ENCODE data around the gene LHX2. TPM values are rescaled to one million over a fixed set of nuclear protein-coding genes. Genes with fewer than 3 reads are reported as not detected.

Gene LHX2
- total RNA-seq, 1 donor from 2014 or later = not detected

DNA sequence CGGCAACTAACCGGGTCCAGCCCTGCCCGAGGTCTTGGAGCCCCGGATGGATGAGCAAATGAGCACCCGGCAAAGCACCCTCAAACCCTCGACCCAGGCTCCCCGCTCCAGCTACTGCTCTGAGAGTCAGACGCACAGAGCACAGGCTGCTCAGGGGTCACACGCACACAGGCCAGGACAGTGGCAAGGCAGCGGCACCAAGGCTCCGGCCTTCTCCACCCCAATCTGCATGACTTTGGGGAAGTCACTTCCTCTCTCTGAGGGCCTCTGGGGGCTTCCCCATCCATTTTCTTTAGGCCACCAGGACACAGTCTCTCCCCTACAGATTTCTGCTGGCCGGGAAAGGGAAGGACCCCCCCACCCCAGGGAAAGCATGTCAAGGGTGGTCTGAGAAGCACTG is 18.0 kb downstream of the LHX2 start:
- no peak for DNase-seq (ENCODE audit: low read depth)

DNA sequence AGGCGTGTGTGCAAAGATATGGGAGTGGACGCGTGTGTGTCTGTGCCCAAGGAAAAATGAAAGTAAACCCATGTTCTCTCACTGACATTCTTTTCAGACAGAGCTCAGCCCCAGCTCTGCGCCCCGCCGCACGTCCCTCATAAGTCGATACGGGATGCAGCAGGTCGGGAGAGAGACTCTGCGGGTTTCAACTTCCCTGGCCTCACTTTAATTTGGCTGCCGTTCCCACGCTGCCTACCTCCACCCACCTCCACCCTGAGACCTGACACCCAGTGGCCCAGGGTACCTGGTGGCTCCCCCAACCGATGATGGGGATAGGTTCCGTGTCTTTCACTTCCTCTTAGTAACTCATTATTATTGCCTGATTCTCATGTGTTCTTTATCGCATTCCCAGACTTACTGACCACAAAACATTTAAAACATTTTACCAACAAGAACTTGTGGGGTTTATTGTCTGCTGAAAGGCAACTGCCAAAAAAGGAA is 19.4 kb downstream of the LHX2 start:
- peak; percentile 45 for DNase-seq (ENCODE audit: low read depth)

DNA sequence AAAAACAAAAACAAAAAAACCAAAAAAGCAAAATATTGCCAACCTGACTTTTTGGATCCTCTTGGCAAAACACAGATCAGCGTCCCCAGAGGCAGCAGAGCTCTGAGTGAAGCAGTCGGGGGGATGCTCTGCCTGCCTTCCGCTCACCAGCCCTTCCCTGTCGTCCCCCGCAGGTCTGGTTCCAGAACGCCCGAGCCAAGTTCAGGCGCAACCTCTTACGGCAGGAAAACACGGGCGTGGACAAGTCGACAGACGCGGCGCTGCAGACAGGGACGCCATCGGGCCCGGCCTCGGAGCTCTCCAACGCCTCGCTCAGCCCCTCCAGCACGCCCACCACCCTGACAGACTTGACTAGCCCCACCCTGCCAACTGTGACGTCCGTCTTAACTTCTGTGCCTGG is 20.7 kb downstream of the LHX2 start:
- DNase-seq (ENCODE audit: low read depth) = no peak

DNA sequence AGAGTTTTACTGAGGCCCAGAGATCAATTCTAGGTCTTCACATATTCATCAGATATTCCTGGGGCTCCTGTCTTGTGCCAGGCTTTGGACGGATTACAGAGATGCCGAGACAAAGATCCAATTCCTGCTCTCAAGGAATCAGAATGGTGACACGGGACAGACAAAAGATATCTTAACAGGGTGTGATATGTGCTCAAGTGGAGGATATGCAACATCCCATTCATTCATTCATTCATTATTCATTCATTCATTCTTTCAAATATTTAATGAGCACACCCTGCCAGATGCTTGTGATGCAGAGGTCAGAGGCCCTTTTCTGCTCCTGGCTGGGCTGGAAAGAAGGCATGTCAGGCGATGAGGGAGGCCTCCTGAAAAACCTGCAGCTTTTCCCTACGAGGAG is 21.8 kb downstream of the LHX2 start:
- DNase-seq (ENCODE audit: low read depth) = no peak

DNA sequence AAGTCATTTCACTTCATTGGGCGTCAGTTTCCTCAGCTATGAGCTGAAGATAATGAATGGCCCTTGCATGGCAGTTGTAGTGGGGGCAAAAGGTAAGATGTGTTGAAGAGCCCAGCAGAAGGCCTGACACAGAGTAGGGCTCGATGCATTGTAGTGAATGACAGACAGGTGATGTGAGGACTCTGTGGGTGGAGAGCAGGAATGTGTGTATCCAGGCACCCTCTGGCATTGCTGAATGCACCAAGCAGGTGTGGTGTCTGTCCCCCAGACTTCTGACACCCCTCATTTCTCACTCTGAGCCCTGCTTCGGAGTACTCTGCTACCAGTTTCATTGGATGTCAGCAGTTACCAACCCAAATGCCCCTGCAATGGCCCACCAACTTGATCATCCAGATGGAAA is 22.4 kb downstream of the LHX2 start:
- no peak for DNase-seq (ENCODE audit: low read depth)

DNA sequence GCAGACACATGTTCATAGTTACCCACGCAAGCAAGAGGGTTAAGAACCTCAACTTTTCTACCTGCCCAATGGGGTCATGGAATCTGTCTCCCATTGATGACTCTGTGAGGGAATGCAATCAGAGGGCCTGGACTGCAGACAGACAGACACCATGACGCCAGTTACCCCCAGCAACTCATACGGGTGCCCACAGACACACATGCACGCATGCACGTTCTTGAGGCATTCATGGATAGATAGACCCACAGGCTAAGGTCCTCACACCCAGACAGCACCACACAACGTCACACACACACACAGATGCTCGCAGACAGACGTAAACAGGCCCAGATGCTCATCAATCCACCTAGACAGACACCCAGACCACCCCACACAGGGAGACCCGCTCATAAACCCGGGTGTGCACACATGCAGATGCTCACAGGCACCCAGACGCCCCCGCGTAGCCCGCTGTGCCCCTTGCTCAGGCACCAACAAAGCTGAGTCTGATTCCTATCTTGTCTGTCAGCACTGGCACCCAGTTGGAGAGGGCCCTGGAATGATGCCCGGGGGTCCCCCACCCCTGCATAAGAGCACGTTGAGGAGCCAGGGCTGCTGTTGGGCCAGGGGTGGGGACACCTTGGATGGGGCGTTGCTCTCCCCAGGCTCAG is 23.6 kb downstream of the LHX2 start:
- DNase-seq (ENCODE audit: low read depth) = no peak

DNA sequence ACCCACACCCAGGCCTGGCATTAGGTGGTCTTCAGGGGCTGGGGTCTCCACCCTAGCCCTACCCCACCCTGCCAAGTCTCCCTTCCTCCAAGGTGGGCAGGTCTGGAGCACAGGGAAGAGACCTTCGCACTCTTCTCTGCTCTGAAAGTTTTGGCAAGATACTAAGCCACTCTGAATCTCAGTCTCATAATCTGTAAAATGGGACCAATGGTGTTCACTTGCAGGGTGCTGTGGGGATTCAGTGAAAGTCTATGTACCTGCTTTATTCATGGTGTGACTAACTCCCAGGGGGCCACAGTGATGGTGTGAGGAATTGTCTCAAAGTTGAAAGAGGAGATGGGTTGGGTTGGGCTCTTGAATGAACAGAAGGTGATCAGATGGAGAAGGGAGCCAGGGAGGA is 25.0 kb downstream of the LHX2 start:
- DNase-seq (ENCODE audit: low read depth) = no peak

DNA sequence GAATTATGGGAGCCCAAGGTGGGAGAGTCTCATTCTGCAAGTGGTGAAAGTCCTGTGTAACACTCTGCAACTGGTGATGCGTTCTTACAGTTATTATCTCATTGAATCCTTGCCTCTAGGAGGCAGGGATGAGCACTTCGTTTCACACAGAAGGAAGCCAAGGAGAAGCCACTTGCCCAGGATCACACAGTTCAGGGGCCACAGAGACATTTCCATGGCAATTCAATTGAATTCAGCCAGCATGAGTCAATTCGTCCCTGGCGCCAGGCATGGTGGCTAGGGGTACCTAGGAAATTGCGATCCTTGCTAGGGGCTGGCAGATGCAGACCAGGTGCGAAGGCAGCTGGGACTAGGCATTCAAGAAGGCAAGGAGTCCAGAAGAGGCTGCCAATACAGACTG is 26.2 kb downstream of the LHX2 start:
- DNase-seq (ENCODE audit: low read depth) = no peak

DNA sequence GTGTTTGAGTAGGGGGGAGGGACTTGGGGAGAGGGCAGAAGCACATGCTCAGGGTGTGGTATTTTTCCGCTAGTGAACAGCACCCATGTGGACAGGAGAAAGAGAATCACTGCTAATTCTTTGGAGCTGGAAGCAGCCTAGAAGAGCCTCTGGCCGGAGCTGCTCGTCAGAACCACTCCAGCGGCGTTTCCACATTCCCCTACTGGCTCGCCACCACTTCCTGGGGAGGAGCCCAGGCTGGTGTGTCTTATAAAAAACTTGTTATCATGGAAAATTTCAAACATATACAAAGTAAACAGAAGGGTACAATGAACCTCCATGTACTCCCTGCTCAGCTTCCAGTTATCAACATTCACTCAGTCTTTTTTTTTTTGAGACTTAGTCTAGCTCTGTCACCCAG is 26.7 kb downstream of the LHX2 start:
- DNase-seq (ENCODE audit: low read depth) = no peak

DNA sequence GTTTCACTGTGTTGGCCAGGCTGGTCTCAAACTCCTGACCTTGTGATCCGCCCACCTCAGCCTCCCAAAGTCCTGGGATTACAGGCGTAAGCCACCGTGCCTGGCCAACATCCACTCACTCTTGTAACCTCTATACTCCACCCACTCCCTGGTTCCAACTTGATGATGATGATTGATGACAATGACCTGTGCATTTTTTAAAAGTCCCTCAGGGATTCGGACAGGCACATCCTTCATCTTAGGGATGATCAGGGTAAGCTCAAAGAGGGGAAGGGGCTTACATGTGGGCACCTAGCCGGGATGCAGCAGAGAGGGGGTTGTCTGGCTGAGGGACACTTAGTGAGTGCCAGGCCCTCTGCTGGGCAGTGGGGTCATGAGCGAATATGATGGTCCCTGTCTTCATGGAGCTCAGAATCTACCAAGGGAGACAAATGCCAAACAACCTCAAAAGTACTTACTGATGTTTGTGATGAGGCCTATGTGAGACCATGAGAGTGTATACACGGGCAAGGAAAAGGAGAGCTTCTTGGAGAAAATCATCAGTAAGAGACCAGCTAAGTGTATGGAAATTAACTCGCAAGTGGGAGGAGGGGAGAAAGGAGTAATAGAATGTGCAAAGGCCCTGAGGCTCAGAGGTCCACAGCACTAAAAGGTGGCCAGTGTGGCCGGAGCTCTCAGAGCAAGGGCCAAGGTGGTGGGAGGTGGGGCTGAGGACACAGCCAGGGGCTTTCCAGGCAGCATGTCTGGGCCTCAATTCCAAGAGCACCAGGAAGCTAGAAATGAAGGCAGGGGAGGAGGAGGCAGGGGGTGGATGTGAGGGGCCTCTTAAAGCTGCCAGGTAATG is 27.4 kb downstream of the LHX2 start:
- DNase-seq (ENCODE audit: low read depth) = peak; percentile 9

DNA sequence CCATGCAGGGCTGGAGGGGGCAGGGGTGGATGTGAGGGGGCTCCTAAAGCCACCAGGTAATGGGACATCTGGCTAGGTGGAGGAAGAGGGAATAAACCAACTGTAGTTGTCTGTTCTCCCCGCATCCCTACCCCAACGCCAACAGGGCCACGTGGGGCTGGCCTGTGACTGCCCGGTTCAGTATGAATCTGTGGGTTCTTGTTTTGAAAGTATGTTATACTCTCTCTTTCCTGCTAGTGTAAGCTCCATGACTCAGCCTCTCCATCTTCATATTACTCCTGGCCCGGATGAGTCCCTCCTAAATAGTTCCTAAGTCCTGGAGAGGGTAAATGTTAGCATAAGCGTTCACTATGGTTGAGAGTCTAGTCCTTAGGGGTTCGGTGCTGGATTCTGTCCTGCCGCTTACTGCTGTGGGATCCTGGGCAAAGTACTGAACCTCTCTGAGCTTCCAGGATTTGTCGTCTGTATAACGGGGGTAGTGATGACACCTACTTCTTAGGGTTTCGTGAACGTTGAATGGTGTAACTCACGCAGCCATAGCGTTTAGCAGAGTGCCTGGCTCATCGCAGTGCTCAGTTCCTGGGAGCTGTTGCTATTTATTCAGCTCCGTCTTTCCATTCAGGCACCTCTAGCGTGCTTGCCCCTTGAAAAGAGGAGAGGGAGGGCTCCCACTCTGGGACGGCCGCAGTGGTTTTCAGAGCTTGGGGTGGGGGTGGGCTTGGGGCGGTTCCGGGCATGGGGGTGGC is 28.8 kb downstream of the LHX2 start:
- DNase-seq (ENCODE audit: low read depth) = peak; percentile 7

DNA sequence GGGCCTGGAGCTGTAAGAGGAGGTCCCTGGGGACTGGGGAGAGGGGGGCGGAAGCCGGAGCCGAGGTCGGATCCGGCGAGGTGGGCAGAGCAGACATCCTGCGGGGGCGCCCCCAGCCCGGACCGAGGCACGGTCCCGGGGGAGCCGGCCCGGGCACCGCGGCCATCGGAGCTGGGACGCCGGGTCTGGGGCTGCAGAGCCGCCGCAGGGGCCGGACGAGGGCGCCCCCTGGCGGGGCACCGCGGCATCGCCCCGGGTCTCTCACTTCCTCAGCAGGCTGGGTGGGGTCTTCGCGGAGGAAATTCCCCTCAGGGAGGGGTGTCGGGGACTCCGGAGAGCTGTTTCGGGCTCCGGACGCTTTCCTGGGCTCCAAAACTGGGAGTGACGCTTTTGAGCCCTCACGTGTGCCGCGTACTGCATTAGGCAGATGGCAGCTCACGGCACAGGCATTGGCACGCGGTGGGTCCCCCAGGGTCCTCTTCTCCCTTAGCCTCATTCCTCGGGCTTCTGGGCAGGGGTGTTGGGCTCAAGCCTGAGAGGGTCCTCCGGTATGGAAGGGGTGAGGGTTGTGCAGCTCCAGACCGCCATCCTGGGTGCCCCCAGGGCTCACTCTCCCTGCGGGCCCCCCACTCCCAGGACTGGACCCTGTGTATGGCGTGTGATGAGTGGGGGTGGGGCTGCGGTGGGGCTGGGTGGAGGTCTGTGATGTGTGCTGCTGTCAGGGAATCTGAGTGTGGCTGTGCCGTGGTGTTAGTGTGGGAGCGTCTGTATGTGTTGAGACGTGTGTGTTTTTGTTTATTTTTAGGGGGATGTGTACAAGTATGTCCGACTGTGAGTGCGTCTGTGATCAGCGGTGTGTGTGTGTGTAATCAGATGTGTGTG is 29.6 kb downstream of the LHX2 start:
- peak; percentile 20 for DNase-seq (ENCODE audit: low read depth)

DNA sequence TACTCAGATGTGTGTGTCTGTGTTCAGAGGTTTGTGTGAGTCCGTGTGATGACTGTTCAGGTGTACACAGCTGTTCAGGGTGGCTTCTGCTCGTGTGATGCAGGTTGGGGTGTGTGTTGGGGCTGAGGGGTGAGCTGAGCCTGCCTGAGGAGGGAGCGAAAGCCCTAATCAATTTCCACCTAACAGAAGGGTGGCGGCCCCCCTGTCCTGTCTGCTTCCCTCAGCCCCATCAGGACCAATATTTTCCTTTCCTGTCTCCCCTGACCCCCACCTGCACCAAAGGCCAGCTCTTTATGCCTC is 30.2 kb downstream of the LHX2 start:
- no peak for DNase-seq (ENCODE audit: low read depth)

DNA sequence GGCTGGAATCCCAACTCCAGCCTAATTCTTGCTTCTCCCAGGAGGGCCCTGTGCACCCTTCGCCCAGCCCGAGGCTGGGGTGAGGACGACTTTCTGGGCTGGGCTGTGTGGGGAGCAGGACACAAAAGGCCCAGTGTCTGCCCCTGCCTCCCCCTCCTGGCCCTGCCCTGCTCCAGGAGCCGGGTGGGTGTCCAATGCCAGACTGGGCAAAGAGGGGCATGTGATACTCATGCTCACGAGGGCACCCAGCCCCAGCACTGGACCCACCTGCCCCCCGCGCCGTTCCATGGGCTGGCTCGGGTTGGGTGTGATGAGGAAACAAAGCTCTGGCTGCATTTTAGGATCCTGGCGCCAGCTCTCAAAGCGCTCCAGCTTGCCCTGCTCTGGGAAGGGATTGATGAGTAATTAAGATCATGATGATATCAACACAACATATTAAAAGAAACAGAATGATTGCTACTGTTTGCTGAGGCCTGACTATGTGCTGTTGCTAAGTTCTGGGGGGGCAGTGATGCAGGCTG is 30.7 kb downstream of the LHX2 start:
- DNase-seq (ENCODE audit: low read depth) = no peak

DNA sequence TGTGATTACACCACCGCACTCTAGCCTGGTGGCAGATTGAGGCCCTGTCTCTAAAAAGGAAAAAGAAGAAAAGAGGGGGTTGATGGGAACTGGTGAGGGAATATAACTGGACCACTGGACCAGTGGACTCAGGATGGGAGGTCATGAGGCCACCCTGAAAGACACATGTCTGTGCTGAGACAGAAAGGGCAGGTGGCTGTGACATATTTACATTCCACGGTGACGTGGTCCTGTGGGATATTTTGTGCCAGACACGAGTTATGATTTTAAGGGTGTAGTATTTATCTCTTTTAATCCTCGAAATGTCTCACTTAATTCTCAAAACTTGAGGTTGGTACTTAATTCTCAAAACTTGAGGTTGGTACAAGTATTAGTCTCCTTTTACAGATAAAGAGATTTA is 32.9 kb downstream of the LHX2 start:
- no peak for DNase-seq (ENCODE audit: low read depth)

DNA sequence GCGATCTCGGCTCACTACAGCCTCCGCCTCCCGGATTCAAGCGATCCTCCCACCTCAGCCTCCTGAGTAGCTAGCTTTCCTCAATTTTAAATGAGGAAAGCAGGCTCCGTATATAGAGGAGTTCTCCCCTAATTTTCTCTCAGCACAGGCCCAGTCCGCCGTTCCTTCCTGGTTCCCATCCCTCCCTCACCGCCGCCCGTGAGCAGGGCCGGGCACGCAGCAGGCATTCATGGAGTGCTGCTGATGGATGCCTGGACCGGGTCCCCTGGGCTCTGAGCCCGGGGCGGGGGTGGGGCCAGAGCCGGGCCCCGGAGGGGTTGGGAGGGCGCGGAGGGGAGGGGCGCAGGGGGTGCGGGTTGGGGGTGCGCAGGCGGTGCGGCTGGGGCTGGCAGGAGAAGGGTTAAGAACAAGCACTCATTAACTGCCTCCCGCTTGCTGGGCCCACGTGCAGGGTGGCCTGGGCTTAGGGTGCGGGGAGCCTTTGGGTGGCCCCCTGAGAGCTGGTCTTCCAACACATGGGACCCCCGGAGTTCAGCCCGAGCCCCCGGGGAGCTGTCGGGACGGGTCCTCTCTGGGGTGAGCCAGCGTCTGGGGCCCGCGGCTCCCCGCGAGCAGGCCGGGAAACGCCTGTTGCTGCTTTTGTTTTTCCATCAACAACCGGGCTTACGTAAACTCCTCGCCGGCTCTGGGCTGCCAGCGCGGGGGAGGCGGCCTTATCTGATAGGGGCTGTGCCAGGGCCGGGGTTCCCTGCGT is 33.7 kb downstream of the LHX2 start:
- peak; percentile 12 for DNase-seq (ENCODE audit: low read depth)

DNA sequence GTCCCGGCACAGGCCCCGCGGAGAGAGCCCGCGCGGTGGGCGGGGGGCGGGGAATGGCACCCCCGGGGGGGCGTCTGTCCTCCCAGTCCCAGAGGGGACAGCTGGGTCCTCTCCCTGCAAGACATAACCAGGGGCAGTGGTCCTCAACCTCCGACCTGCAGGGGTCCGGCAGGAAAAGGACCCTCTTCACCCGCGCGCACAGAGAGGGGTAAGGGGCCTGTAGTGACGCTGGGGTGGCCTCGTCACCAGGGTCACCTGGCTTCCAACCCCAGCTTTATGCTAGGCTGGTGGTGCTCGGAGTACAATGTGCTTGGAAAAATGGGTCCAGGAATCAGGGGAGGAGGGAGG is 34.2 kb downstream of the LHX2 start:
- DNase-seq (ENCODE audit: low read depth) = no peak

DNA sequence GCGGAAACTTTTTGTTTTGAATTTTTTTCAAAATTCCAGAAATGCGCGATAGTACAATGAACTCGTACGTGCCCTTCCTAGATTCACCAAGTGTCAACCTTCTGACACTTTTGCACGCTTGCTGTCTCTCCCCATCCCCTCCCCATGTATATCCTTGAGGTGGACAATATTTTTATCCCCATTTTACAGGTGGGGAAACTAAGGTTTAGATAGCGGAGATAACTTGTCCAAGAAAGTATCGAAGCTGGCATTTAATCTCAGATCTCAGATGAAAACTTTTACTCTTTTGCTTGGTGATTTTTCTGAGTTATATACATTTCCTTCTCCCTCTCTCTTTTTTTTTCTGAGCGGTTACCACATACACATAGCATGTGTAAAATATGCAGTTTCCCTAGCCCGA is 34.6 kb downstream of the LHX2 start:
- DNase-seq (ENCODE audit: low read depth) = no peak

DNA sequence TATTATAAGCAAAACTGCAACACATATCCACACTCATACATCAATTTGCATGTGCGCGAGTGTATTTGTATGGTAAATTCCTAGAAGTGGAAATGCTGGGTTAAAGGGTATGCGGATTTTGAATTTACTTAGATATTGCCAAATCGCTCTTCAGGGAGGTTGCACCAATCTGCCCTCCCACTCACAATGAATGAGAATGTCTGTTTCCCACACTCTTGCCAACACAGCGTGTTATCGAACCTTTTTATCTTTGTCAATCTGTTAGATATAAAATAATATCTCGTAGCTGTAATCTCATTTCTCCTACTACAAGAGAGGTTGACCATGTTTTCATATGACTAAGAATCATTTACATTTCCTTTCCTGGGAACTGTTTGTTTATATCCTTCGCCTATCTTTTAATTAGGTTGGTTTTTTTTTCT is 35.7 kb downstream of the LHX2 start:
- no peak for DNase-seq (ENCODE audit: low read depth)

DNA sequence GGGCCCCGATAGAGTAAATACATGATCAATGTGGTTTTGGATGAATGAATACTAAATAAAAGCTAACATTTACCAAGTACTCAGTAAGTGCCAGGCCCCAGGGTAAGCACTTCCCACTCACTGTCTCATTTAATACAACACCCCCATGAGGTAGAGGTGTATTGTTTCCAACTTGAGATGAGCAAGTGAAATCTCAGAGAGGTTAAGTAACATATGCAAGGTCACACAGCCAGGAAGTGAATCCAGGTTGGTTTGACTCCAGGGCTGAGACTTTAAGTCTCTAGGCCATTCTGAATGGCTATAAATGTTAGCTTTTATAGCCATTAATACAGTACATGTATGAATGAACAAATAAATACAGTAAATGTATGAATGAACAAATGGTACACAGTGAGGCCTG is 39.4 kb downstream of the LHX2 start:
- no peak for DNase-seq (ENCODE audit: low read depth)
